ENCODE measurements around the gene PCDH19.

GRCh38 chrX:100264200-100264599 is 145.9 kb downstream of the PCDH19 start:
- no peak for TF ChIP-seq POLR2A (IDR thresholded peaks at IDR 0.05)
- TF ChIP-seq, protein P1, sequence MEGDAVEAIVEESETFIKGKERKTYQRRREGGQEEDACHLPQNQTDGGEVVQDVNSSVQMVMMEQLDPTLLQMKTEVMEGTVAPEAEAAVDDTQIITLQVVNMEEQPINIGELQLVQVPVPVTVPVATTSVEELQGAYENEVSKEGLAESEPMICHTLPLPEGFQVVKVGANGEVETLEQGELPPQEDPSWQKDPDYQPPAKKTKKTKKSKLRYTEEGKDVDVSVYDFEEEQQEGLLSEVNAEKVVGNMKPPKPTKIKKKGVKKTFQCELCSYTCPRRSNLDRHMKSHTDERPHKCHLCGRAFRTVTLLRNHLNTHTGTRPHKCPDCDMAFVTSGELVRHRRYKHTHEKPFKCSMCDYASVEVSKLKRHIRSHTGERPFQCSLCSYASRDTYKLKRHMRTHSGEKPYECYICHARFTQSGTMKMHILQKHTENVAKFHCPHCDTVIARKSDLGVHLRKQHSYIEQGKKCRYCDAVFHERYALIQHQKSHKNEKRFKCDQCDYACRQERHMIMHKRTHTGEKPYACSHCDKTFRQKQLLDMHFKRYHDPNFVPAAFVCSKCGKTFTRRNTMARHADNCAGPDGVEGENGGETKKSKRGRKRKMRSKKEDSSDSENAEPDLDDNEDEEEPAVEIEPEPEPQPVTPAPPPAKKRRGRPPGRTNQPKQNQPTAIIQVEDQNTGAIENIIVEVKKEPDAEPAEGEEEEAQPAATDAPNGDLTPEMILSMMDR (IDR thresholded peaks at IDR 0.05 in 4 of 5, conservative IDR thresholded peaks at IDR 0.05 in 1 of 5) = no peak

Measured in gastrocnemius medialis (tissue), 4 donors.